HCT116 (cell line): Measurements from ENCODE around the gene ANKFN1.

Experiments
- CEBPB ChIP-seq: IDR thresholded peaks from 2 replicates; pipeline ENCODE4 v1.6.1; 2012; ENCODE audit warnings: low read depth
- ELF1 ChIP-seq: IDR thresholded peaks from 2 replicates; pipeline ENCODE4 v1.6.1; 2012; ENCODE audit warnings: low read depth, borderline replicate concordance
- EZH2phosphoT487 ChIP-seq: fragments of 200-600 bp; IDR thresholded peaks from 2 replicates; pipeline ENCODE4 v1.6.1; 2018; ENCODE audit warnings: antibody characterized with exemption, borderline replicate concordance
- POLR2A ChIP-seq: IDR thresholded peaks from 2 replicates; pipeline ENCODE4 v1.7.0; 2011; ENCODE audit warnings: borderline replicate concordance; ENCODE audit not compliant: insufficient read depth, insufficient read length; ENCODE audit errors: extremely low read depth
- POLR2AphosphoS5 ChIP-seq: IDR thresholded peaks from 2 replicates; pipeline ENCODE4 v1.6.1; 2011; ENCODE audit warnings: mild to moderate bottlenecking, low read depth, low read length, moderate library complexity
- RAD21 ChIP-seq: IDR thresholded peaks from 2 replicates; pipeline ENCODE4 v1.6.1; 2012; ENCODE audit warnings: low read depth, mild to moderate bottlenecking
- SP1 ChIP-seq: IDR thresholded peaks from 2 replicates; pipeline ENCODE4 v1.6.1; 2012; ENCODE audit warnings: low read depth
- TCF7L2 ChIP-seq: IDR thresholded peaks from 2 replicates; pipeline ENCODE4 v1.7.0; 2011; ENCODE audit warnings: borderline replicate concordance, inconsistent platforms; ENCODE audit not compliant: insufficient read depth, insufficient read length; ENCODE audit errors: extremely low read depth
- ZFX ChIP-seq: fragments of 450-650 bp; IDR thresholded peaks from 2 replicates; pipeline ENCODE4 v1.6.1; 2017
- ZNF274 ChIP-seq: fragments of 200-500 bp; sonication (Bioruptor generic); IDR thresholded peaks from 2 replicates; pipeline ENCODE4 v1.6.1; 2014; ENCODE audit warnings: mild to moderate bottlenecking, low read depth, low read length, inconsistent platforms
- TF ChIP-seq, protein P1 (sequence below), 3 experiments: fragments of 200-600 bp in 1 of 3; sonication (generic) in 1 of 3; IDR thresholded peaks in 2 of 3; conservative IDR thresholded peaks in 1 of 3; 2 replicates each; pipeline ENCODE4 v1.5.1; 2012 to 2017; ENCODE audit warnings: low read depth in 2 of 3, low read length in 2 of 3, antibody characterized with exemption in 1 of 3, borderline replicate concordance in 1 of 3, control low read depth in 1 of 3, mild to moderate bottlenecking in 1 of 3, mixed read lengths in 1 of 3, mixed run types in 1 of 3, moderate library complexity in 1 of 3; ENCODE audit not compliant: insufficient read depth in 1 of 3
- TF ChIP-seq, protein P2 (sequence below): IDR thresholded peaks from 2 replicates; pipeline ENCODE4 v1.6.1; 2012
- TF ChIP-seq, protein P3 (sequence below): IDR thresholded peaks from 2 replicates; pipeline ENCODE4 v1.6.1; 2012; ENCODE audit warnings: low read depth
- TF ChIP-seq, protein P4 (sequence below): IDR thresholded peaks from 2 replicates; pipeline ENCODE4 v1.6.1; 2011; ENCODE audit warnings: mild to moderate bottlenecking, low read length, moderate library complexity; ENCODE audit not compliant: insufficient replicate concordance; ENCODE audit errors: extremely low read depth

DNA sequence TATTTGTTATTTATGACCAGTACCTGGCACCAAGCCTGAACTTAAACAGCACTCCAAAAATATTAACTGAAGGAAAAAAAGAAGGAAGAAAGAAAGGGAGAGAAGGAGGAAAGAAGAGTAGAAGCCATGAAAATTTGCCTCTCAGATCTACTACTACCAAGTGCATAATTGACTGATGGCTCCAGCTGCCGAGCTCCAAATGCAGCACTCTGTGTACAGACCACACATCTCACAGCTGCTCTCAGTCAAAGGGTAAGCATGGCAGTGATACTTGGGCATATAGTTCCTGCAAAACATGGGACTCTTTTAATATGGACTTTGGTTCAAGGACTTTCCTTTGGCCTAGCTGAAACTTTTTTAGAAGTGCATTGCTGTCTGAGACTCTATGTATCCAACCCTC is 396.2 kb downstream of the ANKFN1 start:
- TF ChIP-seq RAD21 (no peak), ZFX (no peak), POLR2AphosphoS5 (no peak), ZNF274 (no peak), POLR2A (no peak), ELF1 (no peak), EZH2phosphoT487 (no peak), TCF7L2 (no peak), SP1 (no peak), CEBPB (no peak)
- TF ChIP-seq, protein P1, sequence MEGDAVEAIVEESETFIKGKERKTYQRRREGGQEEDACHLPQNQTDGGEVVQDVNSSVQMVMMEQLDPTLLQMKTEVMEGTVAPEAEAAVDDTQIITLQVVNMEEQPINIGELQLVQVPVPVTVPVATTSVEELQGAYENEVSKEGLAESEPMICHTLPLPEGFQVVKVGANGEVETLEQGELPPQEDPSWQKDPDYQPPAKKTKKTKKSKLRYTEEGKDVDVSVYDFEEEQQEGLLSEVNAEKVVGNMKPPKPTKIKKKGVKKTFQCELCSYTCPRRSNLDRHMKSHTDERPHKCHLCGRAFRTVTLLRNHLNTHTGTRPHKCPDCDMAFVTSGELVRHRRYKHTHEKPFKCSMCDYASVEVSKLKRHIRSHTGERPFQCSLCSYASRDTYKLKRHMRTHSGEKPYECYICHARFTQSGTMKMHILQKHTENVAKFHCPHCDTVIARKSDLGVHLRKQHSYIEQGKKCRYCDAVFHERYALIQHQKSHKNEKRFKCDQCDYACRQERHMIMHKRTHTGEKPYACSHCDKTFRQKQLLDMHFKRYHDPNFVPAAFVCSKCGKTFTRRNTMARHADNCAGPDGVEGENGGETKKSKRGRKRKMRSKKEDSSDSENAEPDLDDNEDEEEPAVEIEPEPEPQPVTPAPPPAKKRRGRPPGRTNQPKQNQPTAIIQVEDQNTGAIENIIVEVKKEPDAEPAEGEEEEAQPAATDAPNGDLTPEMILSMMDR (IDR thresholded peaks at IDR 0.05 in 2 of 3, conservative IDR thresholded peaks at IDR 0.05 in 1 of 3; ENCODE audit: borderline replicate concordance in 1 of 3, insufficient read depth in 1 of 3, low read depth in 2 of 3, low read length in 2 of 3), result no peak
- TF ChIP-seq, protein P2, sequence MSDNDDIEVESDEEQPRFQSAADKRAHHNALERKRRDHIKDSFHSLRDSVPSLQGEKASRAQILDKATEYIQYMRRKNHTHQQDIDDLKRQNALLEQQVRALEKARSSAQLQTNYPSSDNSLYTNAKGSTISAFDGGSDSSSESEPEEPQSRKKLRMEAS, result no peak
- TF ChIP-seq, protein P3, sequence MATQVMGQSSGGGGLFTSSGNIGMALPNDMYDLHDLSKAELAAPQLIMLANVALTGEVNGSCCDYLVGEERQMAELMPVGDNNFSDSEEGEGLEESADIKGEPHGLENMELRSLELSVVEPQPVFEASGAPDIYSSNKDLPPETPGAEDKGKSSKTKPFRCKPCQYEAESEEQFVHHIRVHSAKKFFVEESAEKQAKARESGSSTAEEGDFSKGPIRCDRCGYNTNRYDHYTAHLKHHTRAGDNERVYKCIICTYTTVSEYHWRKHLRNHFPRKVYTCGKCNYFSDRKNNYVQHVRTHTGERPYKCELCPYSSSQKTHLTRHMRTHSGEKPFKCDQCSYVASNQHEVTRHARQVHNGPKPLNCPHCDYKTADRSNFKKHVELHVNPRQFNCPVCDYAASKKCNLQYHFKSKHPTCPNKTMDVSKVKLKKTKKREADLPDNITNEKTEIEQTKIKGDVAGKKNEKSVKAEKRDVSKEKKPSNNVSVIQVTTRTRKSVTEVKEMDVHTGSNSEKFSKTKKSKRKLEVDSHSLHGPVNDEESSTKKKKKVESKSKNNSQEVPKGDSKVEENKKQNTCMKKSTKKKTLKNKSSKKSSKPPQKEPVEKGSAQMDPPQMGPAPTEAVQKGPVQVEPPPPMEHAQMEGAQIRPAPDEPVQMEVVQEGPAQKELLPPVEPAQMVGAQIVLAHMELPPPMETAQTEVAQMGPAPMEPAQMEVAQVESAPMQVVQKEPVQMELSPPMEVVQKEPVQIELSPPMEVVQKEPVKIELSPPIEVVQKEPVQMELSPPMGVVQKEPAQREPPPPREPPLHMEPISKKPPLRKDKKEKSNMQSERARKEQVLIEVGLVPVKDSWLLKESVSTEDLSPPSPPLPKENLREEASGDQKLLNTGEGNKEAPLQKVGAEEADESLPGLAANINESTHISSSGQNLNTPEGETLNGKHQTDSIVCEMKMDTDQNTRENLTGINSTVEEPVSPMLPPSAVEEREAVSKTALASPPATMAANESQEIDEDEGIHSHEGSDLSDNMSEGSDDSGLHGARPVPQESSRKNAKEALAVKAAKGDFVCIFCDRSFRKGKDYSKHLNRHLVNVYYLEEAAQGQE, result no peak
- TF ChIP-seq, protein P4, sequence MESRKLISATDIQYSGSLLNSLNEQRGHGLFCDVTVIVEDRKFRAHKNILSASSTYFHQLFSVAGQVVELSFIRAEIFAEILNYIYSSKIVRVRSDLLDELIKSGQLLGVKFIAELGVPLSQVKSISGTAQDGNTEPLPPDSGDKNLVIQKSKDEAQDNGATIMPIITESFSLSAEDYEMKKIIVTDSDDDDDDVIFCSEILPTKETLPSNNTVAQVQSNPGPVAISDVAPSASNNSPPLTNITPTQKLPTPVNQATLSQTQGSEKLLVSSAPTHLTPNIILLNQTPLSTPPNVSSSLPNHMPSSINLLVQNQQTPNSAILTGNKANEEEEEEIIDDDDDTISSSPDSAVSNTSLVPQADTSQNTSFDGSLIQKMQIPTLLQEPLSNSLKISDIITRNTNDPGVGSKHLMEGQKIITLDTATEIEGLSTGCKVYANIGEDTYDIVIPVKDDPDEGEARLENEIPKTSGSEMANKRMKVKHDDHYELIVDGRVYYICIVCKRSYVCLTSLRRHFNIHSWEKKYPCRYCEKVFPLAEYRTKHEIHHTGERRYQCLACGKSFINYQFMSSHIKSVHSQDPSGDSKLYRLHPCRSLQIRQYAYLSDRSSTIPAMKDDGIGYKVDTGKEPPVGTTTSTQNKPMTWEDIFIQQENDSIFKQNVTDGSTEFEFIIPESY, result no peak
